Right renal pelvis (tissue), 4 donors: ENCODE measurements around the gene LZTS2. TPM values are rescaled to one million over a fixed set of nuclear protein-coding genes. Genes with fewer than 3 reads are reported as not detected.
"Not testable (repeated sequence)": the region's sequence is repeated elsewhere in the genome, so short reads cannot be mapped to it uniquely, and the experiment has no call there.

Source experiments
- DNase-seq, 4 donors: peaks; one replicate each; pipeline ENCODE4 v3.0.0-alpha.2; 2013; ENCODE audit warnings: low read depth in 4 of 4, low spot score in 3 of 4, missing footprints in 1 of 4
- polyA plus RNA-seq, 4 donors: library from polyadenylated mRNA; unstranded; fragments of 120-200 nt; gene quantifications; one replicate each; pipeline ENCODE4 v1.2.1, GENCODE V29; 2013; ENCODE audit not compliant: insufficient read length in 4 of 4

The LZTS2 gene
- 10 to 100 TPM; 50.8 to 77.7 (median 55.0) TPM for polyA plus RNA-seq

- no peak for DNase-seq
Observed at GRCh38 chr10:100999742-101000126, at the start of gene LZTS2. Gene LZTS2, plus strand, starts transcription at chr10:100999808. Its CDS starts 2,731 bp downstream, at chr10:101002539.

GRCh38 chr10:100960251-100960650 lies 39.4 kb upstream of the LZTS2 start:
- DNase-seq = no peak

GRCh38 chr10:100962351-100963080 lies 37.1 kb upstream of the LZTS2 start:
- no peak for DNase-seq

- DNase-seq = no peak
Observed at GRCh38 chr10:100963826-100964225, 35.8 kb upstream of the LZTS2 start.

- DNase-seq = no peak
Observed at GRCh38 chr10:100965820-100966219, 33.8 kb upstream of the LZTS2 start.

GRCh38 chr10:100966887-100967286 lies 32.7 kb upstream of the LZTS2 start:
- DNase-seq = no peak

- DNase-seq = no peak
Observed at GRCh38 chr10:100967332-100967731, 32.3 kb upstream of the LZTS2 start.

- DNase-seq = no peak
Observed at GRCh38 chr10:100968062-100968736, 31.4 kb upstream of the LZTS2 start.

GRCh38 chr10:100968863-100969186 lies 30.8 kb upstream of the LZTS2 start:
- no peak for DNase-seq

GRCh38 chr10:100969187-100970075 lies 30.2 kb upstream of the LZTS2 start, which contains the start of gene SEMA4G:
Gene SEMA4G, plus strand, starts transcription at chr10:100969504. Its CDS starts 3,409 bp downstream, at chr10:100972913.
- DNase-seq = peak in 2 of 4 donors; percentile 27 to 45

GRCh38 chr10:100970076-100970913 lies 29.3 kb upstream of the LZTS2 start:
- no peak for DNase-seq

GRCh38 chr10:100970914-100971811 lies 28.4 kb upstream of the LZTS2 start:
- no peak for DNase-seq

GRCh38 chr10:100972115-100972903 lies 27.3 kb upstream of the LZTS2 start:
- DNase-seq = no peak

- DNase-seq = no peak
Observed at GRCh38 chr10:100972904-100973535, 26.6 kb upstream of the LZTS2 start.

GRCh38 chr10:100975397-100975796 lies 24.2 kb upstream of the LZTS2 start:
- not testable (repeated sequence) for DNase-seq

GRCh38 chr10:100976906-100977305 lies 22.7 kb upstream of the LZTS2 start:
- no peak for DNase-seq

GRCh38 chr10:100977436-100977835 lies 22.2 kb upstream of the LZTS2 start:
- no peak for DNase-seq
